HUDEP-2 (cell line): ENCODE results near the gene FRMD3.

Source experiments
- DNase-seq, 76 experiments: peaks; one replicate each; lab custom pipeline; 2025; ENCODE audit not compliant: unreplicated experiment in 76 of 76; lab: John Stamatoyannopoulos, UW

Gene FRMD3

DNA sequence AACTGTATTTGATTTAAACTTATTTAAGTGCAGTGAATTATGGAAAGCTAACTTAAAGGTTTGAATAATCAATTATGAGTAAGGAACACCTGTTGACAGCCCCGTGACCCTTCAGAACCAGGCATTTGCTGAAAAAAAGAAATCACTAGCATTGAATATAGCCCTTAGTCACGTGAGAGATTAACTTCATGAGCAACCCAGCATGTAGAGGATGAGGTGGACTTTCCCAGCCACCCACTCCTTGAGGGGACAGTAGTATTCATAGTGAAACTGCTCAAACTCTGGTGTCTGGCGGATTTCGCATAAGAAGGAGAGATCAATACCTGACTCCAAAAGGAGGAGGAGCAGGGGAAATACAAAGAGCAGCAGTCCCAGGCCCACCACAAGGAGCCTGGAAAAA is 290.5 kb downstream of the FRMD3 start:
- no peak for DNase-seq

GRCh38 chr9:83245979-83246659 is 292.1 kb downstream of the FRMD3 start:
- no peak for DNase-seq

GRCh38 chr9:83242066-83242465 is 296.1 kb downstream of the FRMD3 start:
- no peak for DNase-seq

DNA sequence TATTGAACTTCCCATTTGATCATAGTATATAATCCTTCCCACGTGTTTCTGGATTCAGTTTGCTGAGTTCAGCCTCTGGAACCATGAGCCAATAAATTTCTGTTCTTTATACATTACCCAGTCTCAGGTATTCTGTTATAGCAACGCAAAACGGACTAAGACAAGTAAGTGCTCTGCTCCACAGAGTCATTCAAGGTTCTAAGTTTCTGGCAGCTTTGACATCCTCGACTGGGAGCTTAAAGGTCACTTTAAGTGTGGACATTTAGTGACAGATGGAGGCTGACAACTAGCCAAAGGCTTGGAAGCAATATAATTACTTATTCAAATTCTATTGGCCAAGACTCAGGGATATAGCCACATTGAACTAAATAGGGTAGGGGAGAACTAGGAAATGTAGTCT is 297.5 kb downstream of the FRMD3 start:
- DNase-seq = no peak

DNA sequence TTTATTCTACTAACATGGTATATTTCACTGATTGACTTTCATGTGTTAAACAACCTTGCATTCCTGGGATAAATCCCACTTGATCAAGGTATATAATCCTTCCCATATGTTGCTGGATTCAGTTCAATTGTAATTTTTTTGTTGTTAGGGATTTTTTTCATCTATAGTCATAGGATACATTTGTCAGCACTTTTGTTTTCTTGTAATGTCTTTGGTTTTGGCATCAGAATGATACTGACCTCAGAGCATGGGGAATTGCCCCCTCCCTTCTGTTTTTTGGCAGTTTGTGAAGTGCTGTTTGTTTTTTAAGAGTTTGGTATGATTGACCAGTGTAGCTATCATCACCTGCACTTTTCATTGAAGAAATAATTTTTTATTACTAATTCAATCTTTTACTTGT is 298.5 kb downstream of the FRMD3 start:
- DNase-seq = no peak

DNA sequence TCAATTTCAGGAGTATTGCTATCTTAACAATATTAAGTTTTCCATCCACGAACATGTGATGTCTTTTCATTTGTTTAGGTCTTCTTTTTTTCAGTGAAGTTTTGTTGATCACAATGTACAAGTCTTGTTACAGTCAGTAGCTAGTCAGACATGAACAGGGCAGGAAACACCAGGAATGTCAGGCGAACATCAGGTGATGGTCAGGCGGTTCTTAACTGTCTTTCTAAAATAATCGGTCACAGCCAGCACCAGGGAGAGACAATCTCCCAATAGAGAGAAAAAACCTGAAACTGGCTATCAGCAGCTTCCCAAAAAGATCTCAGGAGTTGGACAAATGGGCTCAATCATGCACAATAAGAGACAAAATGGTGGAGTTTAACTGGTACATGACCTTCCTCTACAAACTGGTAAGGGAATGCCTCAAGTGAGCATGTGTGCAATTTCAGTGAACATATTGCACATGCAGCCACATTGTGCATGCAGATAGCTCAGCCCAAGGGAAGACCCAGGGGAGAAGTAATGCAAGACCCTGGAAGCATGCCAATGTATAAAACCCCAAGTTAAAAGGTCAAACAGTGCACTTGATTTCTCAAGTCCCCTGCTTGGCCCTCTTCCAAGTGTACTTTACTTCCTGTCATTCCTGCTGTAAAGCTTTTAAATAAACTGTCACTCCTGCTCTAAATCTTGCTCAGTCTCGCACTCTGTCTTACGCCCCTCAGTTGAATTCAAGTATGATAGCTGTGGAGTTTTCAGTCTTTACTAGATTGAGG is 299.1 kb downstream of the FRMD3 start:
- no peak for DNase-seq

DNA sequence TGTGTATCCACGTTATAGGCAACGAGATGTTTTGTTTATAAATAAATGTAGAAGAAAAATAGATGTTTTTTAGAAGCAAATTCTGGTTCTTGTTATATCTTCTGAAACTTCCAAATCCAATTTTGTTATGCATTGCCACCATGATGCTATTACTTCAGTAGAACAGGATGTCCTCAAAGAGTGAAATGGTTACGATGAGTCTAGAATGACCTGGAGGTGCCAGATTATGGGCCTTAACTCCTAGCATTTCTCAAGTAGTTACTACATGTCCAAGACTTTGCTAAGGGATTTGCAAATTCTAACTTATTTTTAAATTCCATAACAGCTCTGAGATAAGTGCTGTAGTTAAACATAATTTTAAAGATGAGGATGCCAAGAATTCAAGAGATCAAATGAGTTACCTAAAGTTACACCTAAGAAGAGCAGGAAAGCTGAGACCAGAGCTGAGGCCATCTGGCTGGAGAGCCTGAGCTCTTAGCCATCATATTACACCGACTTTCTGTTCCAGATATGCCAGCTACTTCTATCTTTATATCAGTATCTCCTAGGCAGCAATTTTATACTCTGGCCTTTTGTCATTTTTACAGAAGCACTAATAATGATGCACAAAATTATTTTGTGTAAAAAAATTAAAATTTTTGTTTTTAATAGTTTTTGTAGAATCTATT is 302.0 kb downstream of the FRMD3 start:
- DNase-seq = no peak

DNA sequence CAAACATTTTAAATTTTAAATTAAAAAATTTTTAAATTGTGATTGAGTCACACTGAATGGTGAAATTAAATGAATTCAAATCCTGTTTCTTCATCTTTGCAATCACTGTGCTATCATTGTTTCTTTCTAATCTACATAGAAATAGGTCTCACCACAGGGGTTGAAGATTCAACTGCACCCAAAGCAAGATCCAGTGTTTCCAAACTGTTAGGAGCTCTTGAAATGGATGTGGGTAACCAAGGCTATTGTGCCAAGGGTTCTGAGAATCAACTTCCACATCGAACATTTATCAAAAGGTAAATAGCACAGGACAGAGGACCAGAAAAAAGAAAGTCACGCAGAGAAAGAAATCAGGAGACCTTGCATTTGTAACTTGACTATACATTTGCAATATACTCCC is 302.7 kb downstream of the FRMD3 start:
- DNase-seq = no peak

- DNase-seq = no peak
Observed at GRCh38 chr9:83234541-83234940, 303.7 kb downstream of the FRMD3 start.

- DNase-seq = no peak
Observed at GRCh38 chr9:83233647-83234046, 304.6 kb downstream of the FRMD3 start.

DNA sequence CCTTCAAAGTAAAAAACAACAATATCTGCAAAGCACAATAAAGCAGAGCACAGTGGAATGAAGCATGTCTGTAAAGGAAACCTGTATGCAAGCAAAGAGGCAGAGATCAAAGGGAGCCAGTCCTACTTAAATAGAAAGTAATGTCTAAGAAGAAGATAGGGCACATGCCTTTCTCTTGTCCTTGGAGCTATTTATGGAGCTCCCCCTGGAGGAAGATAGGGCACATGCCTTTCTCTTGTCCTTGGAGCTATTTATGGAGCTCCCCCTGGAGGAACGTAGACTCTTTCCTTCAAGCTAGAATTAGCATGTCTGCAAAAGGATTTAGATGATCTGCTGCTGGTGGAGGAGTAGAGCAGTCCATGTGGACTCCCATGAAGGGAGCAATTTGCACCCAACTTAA is 307.2 kb downstream of the FRMD3 start:
- DNase-seq = no peak

DNA sequence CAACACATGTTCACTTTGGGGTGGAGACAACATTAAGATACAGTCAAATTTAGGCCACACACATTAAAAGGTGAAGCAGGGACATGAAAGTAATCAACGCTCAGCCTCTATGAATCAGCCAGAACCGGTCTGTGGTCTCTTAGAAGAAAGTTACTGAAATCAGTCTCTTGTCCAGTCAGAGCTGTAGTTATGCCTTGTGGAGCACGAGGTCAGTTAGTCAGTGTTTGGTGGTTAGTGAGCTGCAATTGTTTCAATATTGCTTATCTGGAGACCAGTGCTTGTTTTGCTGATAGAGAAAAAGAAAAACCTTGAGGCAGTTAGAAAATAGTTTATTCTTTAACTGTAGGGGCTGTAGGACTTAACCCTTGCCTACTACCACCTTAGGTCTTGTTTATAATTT is 317.5 kb downstream of the FRMD3 start:
- no peak for DNase-seq

GRCh38 chr9:83219924-83220438 is 318.2 kb downstream of the FRMD3 start:
- no peak for DNase-seq

DNA sequence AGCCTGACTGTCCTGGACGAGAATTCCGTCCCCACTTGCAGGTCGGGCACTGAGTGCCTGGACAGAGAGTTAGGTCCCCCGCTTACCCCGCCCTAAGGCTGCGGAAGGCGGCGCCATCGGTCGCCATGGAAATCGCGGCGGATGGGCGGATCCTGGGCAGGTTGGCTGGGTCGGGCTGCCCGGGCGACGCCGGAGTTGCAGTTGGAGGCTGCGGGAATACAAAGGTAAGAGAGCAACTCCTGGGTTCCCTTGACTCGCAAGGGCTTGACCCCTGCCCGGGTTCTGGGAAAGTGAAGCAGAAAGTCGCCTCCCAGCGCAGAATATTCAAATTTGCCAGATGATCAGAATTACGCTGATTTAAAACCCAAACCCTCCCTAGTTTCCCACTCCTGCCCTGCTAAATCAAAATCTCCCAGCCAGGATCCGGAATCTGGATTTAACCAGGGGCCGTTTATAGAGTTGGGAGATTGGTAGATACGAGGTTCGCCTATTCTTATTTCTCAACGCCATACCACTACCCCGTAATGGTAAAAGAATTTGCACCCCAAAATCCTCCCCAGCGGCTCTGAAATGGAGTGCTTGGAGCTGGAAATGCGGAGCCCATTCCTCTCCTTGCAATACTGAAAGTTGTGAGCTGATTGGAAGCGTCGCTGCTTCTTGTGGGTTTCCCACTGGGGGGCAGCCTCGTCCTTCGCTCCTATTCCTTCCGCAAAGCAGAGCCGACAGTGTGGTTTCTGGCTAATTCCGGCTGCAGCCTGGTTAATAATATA is 318.9 kb downstream of the FRMD3 start:
- DNase-seq = peak in 27 of 76 experiments; percentile 2 to 37 (median 9)

GRCh38 chr9:83218411-83219090 is 319.6 kb downstream of the FRMD3 start:
- no peak for DNase-seq

- DNase-seq = no peak
Observed at GRCh38 chr9:83209188-83209731, 328.9 kb downstream of the FRMD3 start.

DNA sequence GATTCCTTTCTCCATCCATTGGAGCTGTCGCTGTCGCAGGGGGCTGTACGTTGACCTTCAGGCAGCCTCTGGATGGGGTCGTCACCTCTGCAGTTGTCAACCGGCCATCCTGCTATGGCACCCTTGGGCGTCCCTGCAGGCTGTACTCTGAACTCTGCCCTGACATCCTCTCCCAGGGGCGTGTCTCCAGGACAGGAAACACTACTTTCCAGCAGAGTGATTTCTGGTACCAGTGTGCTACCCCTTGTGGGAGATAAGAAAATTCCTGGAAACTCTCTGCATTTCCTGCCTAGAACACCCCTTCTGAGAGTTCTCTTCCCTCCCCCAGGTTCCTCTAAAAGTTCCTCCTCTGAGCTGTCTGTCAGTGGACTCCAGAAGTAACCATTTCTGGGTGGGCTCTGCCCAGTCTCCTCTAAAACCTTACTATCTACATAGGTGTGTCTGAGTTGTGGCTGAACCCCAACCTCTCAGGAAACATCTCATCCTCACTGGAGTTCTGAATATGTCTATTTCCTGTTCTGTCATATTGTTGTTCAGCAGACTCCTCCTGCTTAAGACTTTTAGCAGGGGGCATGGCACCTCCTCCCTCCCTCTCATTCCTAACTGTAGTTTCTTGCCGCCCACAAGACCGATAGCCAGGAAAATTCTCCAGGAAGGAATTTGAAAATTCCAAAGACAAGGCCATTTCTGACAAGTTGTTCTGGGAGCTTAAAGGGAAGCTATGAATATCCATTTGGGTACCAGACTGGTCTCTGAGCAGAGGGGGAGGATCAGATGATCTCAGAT is 329.9 kb downstream of the FRMD3 start:
- DNase-seq = no peak

DNA sequence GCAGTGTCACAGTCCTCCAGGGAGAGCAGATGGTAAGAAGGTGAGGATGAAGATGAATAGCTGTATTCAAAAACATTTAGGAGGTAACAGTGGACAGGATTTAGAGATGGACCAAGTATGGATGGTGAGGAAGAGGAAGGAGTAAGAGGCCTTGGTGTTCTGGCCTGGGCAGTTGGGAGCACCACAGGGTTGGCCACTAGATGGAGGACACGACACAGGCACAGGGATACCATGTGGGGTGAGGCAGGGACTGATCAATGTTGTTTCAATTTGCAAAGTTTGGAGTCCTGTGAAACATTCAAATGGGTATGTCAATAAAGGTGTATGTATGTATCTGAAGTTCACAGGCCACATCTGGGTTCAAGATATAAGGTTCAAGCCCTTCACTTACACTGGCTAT is 334.2 kb downstream of the FRMD3 start:
- peak in 1 of 76 experiments; percentile 13 for DNase-seq

DNA sequence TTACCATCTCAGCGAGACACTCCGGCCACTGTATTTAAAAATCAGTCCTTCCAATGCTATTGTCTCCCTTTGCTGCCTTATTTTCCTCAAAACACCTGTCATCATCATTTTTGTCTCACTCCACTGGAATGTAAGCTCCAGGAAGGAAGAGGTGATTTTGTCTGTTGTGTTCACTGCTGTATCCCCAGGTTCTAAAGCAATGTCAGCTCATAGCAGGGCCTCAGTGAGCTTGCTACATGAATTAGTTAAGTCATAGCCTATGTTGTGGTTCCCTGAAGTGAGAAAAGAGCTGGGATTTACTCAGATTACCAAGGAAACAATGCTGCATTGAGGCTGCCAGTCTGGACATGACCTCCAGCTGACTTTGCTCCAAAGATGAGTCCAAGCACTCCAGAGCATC is 337.7 kb downstream of the FRMD3 start:
- no peak for DNase-seq
